Smooth muscle cell (in vitro differentiated cells): ENCODE data around the gene P3R3URF. TPM values are rescaled to one million over a fixed set of nuclear protein-coding genes. Genes with fewer than 3 reads are reported as not detected.
A peak's percentile ranks its signal among the peaks of the same experiment; 100 is the strongest.

Experiments
- DNase-seq: peaks from one replicate; lab custom pipeline; 2025; ENCODE audit not compliant: unreplicated experiment; lab: John Stamatoyannopoulos, UW
- H2AFZ ChIP-seq: fragments of 200-600 bp; sonication (generic); 2 replicates; pipeline ENCODE4 v1.6.0; 2016; ENCODE audit warnings: antibody characterized with exemption, low read depth, mild to moderate bottlenecking
- H3F3A ChIP-seq: fragments of 200-600 bp; sonication (generic); 2 replicates; pipeline ENCODE4 v1.6.0; 2017; ENCODE audit warnings: antibody characterized with exemption, low read depth
- H3K27ac ChIP-seq: fragments of 200-600 bp; sonication (generic); 2 replicates; pipeline ENCODE4 v1.5.1; 2016; ENCODE audit warnings: low read depth, mild to moderate bottlenecking
- H3K27me3 ChIP-seq: fragments of 200-600 bp; sonication (generic); 2 replicates; pipeline ENCODE4 v1.6.1; 2016; ENCODE audit warnings: low read depth, mild to moderate bottlenecking
- H3K36me3 ChIP-seq: fragments of 200-600 bp; sonication (generic); 2 replicates; pipeline ENCODE4 v1.5.1; 2016; ENCODE audit warnings: low read depth
- H3K4me1 ChIP-seq: fragments of 200-600 bp; sonication (generic); 2 replicates; pipeline ENCODE4 v1.5.1; 2016; ENCODE audit warnings: low read depth
- H3K4me2 ChIP-seq: fragments of 200-600 bp; sonication (generic); 2 replicates; pipeline ENCODE4 v1.6.0; 2016; ENCODE audit warnings: mild to moderate bottlenecking
- H3K4me3 ChIP-seq: fragments of 200-600 bp; sonication (generic); 2 replicates; pipeline ENCODE4 v1.5.1; 2016; ENCODE audit warnings: mild to moderate bottlenecking
- H3K79me2 ChIP-seq: fragments of 200-600 bp; sonication (generic); 2 replicates; pipeline ENCODE4 v1.6.0; 2016; ENCODE audit warnings: low read depth, mild to moderate bottlenecking
- H3K9ac ChIP-seq: fragments of 200-600 bp; sonication (generic); 2 replicates; pipeline ENCODE4 v1.6.0; 2016; ENCODE audit warnings: low read depth
- H3K9me3 ChIP-seq: fragments of 200-600 bp; sonication (generic); replicated peaks from 2 replicates; pipeline ENCODE4 v1.5.1; 2016; ENCODE audit warnings: low read depth
- H4K20me1 ChIP-seq: fragments of 200-600 bp; sonication (generic); 2 replicates; pipeline ENCODE4 v1.6.0; 2016; ENCODE audit warnings: low read depth
- CTCF ChIP-seq: fragments of 200-600 bp; sonication (generic); IDR thresholded peaks from 2 replicates; pipeline ENCODE4 v1.5.1; 2017; ENCODE audit warnings: borderline replicate concordance, mild to moderate bottlenecking, antibody characterized with exemption; ENCODE audit not compliant: insufficient read depth, poor library complexity, severe bottlenecking
- WGBS: methylation state at CpG from one replicate; pipeline ENCODE4 v1.1.7; 2016; ENCODE audit warnings: low lambda C conversion rate; 5-methylcytosine and 5-hydroxymethylcytosine counted together
- polyA plus RNA-seq: library from polyadenylated mRNA; unstranded; fragments of >200 nt; fragmentation: Nextera tagmentation; extraction: Ambion mirVana; gene quantifications from 2 replicates; pipeline ENCODE4 v1.2.1, GENCODE V29; 2016
- total RNA-seq: library from RNA; depleted of rRNA; stranded (reverse); fragments of >200 nt; gene quantifications from 2 replicates; pipeline ENCODE4 v1.2.3, GENCODE V29; 2014

Gene P3R3URF
- total and polyA plus RNA-seq, 2 experiments from 2014 or later, result not detected

DNA sequence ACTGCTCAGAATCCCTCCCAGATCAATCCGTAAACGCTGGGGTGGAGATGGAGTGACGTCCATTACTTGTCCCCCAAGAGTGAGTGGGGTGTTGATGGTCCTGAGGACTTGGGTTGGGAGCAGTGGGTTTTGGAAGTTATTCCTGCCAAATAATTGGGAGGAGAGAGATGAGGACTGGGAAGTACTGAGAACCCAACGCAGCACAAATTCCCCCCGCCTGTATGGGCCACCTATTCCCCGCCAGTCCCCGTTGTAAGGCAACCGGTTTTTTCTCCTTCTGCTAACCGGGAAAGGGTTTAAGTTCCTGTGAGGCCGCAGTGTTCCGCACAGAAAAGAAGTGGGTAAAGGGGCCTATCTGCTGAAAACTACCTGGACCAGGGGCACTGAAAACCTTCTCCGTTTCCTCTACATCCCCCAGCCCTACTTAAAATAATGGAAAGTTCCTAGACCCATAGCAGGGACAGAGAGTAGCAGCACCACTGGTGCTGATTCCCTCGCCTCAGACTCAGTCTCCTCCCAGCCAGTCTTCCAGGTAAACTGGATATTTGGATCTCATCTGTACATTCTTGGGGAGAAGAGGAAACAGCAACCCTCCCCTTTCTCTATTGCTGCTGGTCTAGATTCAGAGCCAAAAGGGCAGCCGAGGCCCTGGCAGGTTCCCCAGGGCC, 27.6 kb upstream of the P3R3URF start:
- Histone ChIP-seq H2AFZ (peak overlapping the region; percentile 100), H3K9ac (peak overlapping the region; percentile 61), H4K20me1 (no peaks in the 10 kb centered on the region), H3K4me2 (peak overlapping the region; percentile 99), H3K79me2 (no peaks in the 10 kb centered on the region), H3K4me3 (peak overlapping the region; percentile 92), H3K27me3 (no peaks in the 10 kb centered on the region), H3K36me3 (no peaks in the 10 kb centered on the region), H3K9me3 (no peaks in the 10 kb centered on the region), H3K27ac (no peak overlapping the region), H3K4me1 (peaks cover 10% of the 10 kb centered on the region), H3F3A (peaks cover 4% of the 10 kb centered on the region)
- 17% methylated on average over 14 of the region's 14 CpGs for WGBS
- no peak for TF ChIP-seq CTCF
- DNase-seq, result no peak

DNA sequence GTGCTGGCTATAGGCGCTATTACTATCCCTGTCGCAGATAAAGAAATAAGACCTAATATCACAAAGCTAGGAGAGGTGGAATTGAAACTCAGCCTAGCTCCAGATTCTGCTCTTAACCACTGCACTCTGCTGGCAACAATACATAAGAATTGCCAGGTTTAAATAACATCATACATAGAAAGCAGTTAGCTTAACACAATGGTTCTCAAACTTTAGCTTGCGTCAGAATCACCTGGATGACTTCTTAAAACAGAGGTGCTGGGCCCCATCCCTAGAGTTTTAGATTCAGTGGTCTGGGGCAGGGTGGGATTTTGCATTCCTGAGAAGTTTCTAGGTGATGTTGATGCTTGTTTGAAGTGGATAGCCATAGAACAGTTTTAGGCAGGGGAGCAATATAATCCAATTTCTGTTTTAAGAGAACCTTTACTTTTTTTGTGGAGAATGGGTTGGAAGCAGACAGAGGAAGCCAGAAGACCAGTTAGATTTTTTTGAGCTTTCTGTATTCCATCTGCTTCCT, 23.0 kb upstream of the P3R3URF start:
- Histone ChIP-seq H3K4me3 (peak overlapping the region; percentile 93), H3K27ac (no peak overlapping the region), H3K9ac (no peak overlapping the region)

DNA sequence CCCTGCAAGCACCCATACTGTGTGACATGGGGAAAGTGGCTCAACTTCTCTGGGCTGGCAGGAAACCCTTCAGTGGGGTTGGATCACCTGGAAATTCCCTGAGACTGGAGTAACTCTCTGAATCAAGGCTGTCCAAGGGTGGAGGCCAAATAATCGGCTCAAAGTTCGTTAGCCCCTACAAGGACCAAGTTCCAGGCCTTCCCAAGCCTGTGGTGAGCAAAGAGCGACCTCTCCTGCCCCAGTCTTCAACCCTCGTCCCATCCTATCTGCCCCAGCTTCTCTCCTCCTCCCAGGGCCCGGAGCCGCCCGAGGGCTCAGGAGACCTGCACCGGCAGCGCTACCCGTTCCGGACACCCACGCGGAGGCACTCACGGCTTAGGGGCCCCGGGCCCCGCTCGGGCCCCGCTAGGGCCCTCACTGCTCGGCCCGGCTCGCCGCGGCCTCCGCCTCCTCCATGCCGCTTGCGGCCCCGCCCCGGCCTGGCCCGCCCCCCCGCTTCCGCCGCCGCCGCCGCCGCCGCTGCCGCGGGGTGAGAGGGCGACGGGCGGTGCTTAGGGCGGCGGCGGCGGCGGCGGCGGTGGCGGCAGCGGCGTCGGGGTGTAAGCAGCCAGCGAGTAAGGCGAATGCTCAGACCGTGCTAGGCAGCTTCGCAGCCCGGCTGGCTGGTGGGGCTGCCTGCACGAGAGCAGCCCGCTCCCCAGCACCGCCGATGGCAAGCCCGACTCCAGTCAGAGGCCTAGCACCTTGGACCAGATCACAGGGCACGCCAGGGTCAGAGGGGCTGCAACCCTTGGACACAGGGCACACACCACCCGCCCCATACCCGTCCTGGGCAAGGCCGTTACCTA, 21.9 kb upstream of the P3R3URF start, which contains the start of gene POMGNT1:
POMGNT1 (minus strand) TSS at position 471 of the 848 bp plus-strand sequence. CDS start 613 bp downstream, outside the sequence.
- H4K20me1 ChIP-seq, result no peaks in the 10 kb centered on the region
- peak within 1 kb of the TSS; percentile 95 for H3K4me2 ChIP-seq
- no peaks in the 10 kb centered on the region for H3K9me3 ChIP-seq
- peaks cover 8% of the 10 kb centered on the region for H3K79me2 ChIP-seq
- peaks cover 4% of the 10 kb centered on the region for H3F3A ChIP-seq
- H3K9ac ChIP-seq, result peak within 1 kb of the TSS; percentile 74
- H3K4me1 ChIP-seq, result peaks cover 16% of the 10 kb centered on the region
- 3% methylated on average over 32 of the region's 67 CpGs for WGBS
- peak; percentile 30 for DNase-seq
- H3K27ac ChIP-seq, result peak within 1 kb of the TSS; percentile 52
- peak within 1 kb of the TSS; percentile 98 for H2AFZ ChIP-seq
- peak within 1 kb of the TSS; percentile 93 for H3K4me3 ChIP-seq
- no peaks in the 10 kb centered on the region for H3K27me3 ChIP-seq
- no peak for TF ChIP-seq CTCF
- H3K36me3 ChIP-seq, result no peaks in the 10 kb centered on the region

More for the DNA sequence above, 23.0 kb upstream of the P3R3URF start:
- H4K20me1 ChIP-seq, result no peaks in the 10 kb centered on the region
- H3K27me3 ChIP-seq, result no peaks in the 10 kb centered on the region
- peaks cover 4% of the 10 kb centered on the region for H3F3A ChIP-seq
- no peaks in the 10 kb centered on the region for H3K36me3 ChIP-seq
- no peak overlapping the region for H2AFZ ChIP-seq
- peaks cover 21% of the 10 kb centered on the region for H3K4me1 ChIP-seq
- peak overlapping the region; percentile 95 for H3K4me2 ChIP-seq
- peaks cover 8% of the 10 kb centered on the region for H3K79me2 ChIP-seq
- 94% methylated on average over 3 of the region's 3 CpGs for WGBS
- no peak for DNase-seq
- no peaks in the 10 kb centered on the region for H3K9me3 ChIP-seq
- TF ChIP-seq CTCF, result no peak
